ENCODE data around the gene RNF14. TPM values are rescaled to one million over a fixed set of nuclear protein-coding genes. Genes with fewer than 3 reads are reported as not detected.

The RNF14 gene
- total and polyA plus RNA-seq, 2 donors (not counting 1 experiment from before 2014, with no cell fraction given) = 10.5 to 26.6 TPM

- no peak overlapping the region for H2AFZ ChIP-seq (ENCODE audit: insufficient read depth, low read depth, low read length, poor library complexity, severe bottlenecking)
- H3K36me3 ChIP-seq (replicated peaks in 1 of 2; ENCODE audit: control extremely low read depth in 1 of 2, control insufficient read depth in 1 of 2, extremely low read depth in 1 of 2, insufficient read depth in 2 of 2, low read length in 1 of 2) = peaks cover 0 to 2% of the 10 kb centered on the region in 2 experiments
- POLR2A ChIA-PET = no interaction called here
- peaks cover 23% of the 10 kb centered on the region for H3K4me1 Mint-ChIP-seq
- ATAC-seq (ENCODE audit: low read depth) (no peak), DNase-seq (no peak)
- H3K27ac Mint-ChIP-seq = no peak overlapping the region
- H3K79me2 ChIP-seq (ENCODE audit: control insufficient read depth, insufficient read depth, low read length) = no peaks in the 10 kb centered on the region
- H3K4me3 ChIP-seq (ENCODE audit: control extremely low read depth in 1 of 5, extremely low read depth in 1 of 5, insufficient read depth in 1 of 5, low read depth in 2 of 5, low read length in 4 of 5) = no peak overlapping the region
- no peak overlapping the region for H3K27ac ChIP-seq (ENCODE audit: low read length in 2 of 2)
- no peaks in the 10 kb centered on the region for H3K9me3 Mint-ChIP-seq (ENCODE audit: insufficient read depth)
- no peaks in the 10 kb centered on the region for H4K20me1 ChIP-seq (ENCODE audit: control insufficient read depth, insufficient read depth, low read length, poor library complexity, severe bottlenecking)
- no peaks in the 10 kb centered on the region for H3K9me3 ChIP-seq (ENCODE audit: control extremely low read depth in 1 of 3, control insufficient read depth in 2 of 3, insufficient read depth in 1 of 3, low read length in 2 of 3)
- no peak overlapping the region for H3K4me2 ChIP-seq (replicated peaks; ENCODE audit: low read depth, low read length, poor library complexity, severe bottlenecking)
- H3K27me3 ChIP-seq (replicated peaks in 1 of 4; ENCODE audit: control extremely low read depth in 1 of 4, control insufficient read depth in 3 of 4, insufficient read depth in 4 of 4, low read length in 3 of 4) = no peaks in the 10 kb centered on the region
- CTCF ChIA-PET = interaction anchor here (0.6 to 9.9 kb wide), 7 partner anchors 10 to 333 kb away, joined by 3 to 198 read pairs (median 6); partner anchors contain the start of genes PCDH1 and RNF14
- no peaks in the 10 kb centered on the region for H3K27me3 Mint-ChIP-seq
- intact Hi-C loops (cut with micrococcal nuclease) = no loop called here
- H3K9ac ChIP-seq (ENCODE audit: low read length) = no peak overlapping the region
- no peak for TF ChIP-seq EZH2 (IDR thresholded peaks at IDR 0.05; ENCODE audit: borderline replicate concordance, insufficient read depth, low read depth, low read length, poor library complexity, severe bottlenecking)
- TF ChIP-seq CTCF (IDR thresholded peaks at IDR 0.05) = no peak
- no peak overlapping the region for H3K4me3 Mint-ChIP-seq
- 65% methylated on average over 16 of the region's 16 CpGs for WGBS (ENCODE audit: insufficient coverage)
- H3K4me1 ChIP-seq (ENCODE audit: control insufficient read depth in 2 of 2, insufficient read depth in 2 of 2, low read length in 2 of 2) = peaks cover 10 to 25% of the 10 kb centered on the region in 2 donors
These were observed 11.4 kb upstream of the RNF14 start for GRCh38 chr5:141957367-141957996.

GRCh38 chr5:141958113-141958512 is 10.8 kb upstream of the RNF14 start, which contains the start of gene PCDH12:
Gene PCDH12 (minus strand): TSS chr5:141958202. CDS start chr5:141957851, 351 bp downstream.
- no peaks in the 10 kb centered on the region for H3K79me2 ChIP-seq (ENCODE audit: control insufficient read depth, insufficient read depth, low read length)
- H3K27me3 Mint-ChIP-seq = no peaks in the 10 kb centered on the region
- H3K27me3 ChIP-seq (replicated peaks in 1 of 4; ENCODE audit: control extremely low read depth in 1 of 4, control insufficient read depth in 3 of 4, insufficient read depth in 4 of 4, low read length in 3 of 4) = no peaks in the 10 kb centered on the region
- CTCF ChIA-PET = interaction anchor here (1.1 to 9.9 kb wide), 6 partner anchors 11 to 294 kb away, joined by 3 to 198 read pairs (median 7); partner anchors contain the start of genes PCDH1 and RNF14
- intact Hi-C loops (cut with micrococcal nuclease) = no loop called here
- H4K20me1 ChIP-seq (ENCODE audit: control insufficient read depth, insufficient read depth, low read length, poor library complexity, severe bottlenecking) = no peaks in the 10 kb centered on the region
- POLR2A ChIA-PET = no interaction called here
- TF ChIP-seq CTCF (IDR thresholded peaks at IDR 0.05) (no peak), EZH2 (IDR thresholded peaks at IDR 0.05; ENCODE audit: borderline replicate concordance, insufficient read depth, low read depth, low read length, poor library complexity, severe bottlenecking) (no peak)
- H3K27ac ChIP-seq (ENCODE audit: low read length in 2 of 2) = no peak within 1 kb of the TSS
- H3K4me1 Mint-ChIP-seq = peaks cover 23% of the 10 kb centered on the region
- no peak within 1 kb of the TSS for H3K9ac ChIP-seq (ENCODE audit: low read length)
- ATAC-seq (ENCODE audit: low read depth) = no peak
- peaks cover 0 to 2% of the 10 kb centered on the region in 2 experiments for H3K36me3 ChIP-seq (replicated peaks in 1 of 2; ENCODE audit: control extremely low read depth in 1 of 2, control insufficient read depth in 1 of 2, extremely low read depth in 1 of 2, insufficient read depth in 2 of 2, low read length in 1 of 2)
- no peak for DNase-seq
- H3K4me1 ChIP-seq (ENCODE audit: control insufficient read depth in 2 of 2, insufficient read depth in 2 of 2, low read length in 2 of 2) = peaks cover 10 to 25% of the 10 kb centered on the region in 2 donors
- H3K4me2 ChIP-seq (replicated peaks; ENCODE audit: low read depth, low read length, poor library complexity, severe bottlenecking) = no peak within 1 kb of the TSS
- no peaks in the 10 kb centered on the region for H3K9me3 Mint-ChIP-seq (ENCODE audit: insufficient read depth)
- 3% methylated on average over 7 of the region's 7 CpGs for WGBS (ENCODE audit: insufficient coverage)
- H2AFZ ChIP-seq (ENCODE audit: insufficient read depth, low read depth, low read length, poor library complexity, severe bottlenecking) = no peak within 1 kb of the TSS
- H3K27ac Mint-ChIP-seq = no peak within 1 kb of the TSS
- no peaks in the 10 kb centered on the region for H3K9me3 ChIP-seq (ENCODE audit: control extremely low read depth in 1 of 3, control insufficient read depth in 2 of 3, insufficient read depth in 1 of 3, low read length in 2 of 3)
- no peak within 1 kb of the TSS for H3K4me3 Mint-ChIP-seq
- H3K4me3 ChIP-seq (ENCODE audit: control extremely low read depth in 1 of 5, extremely low read depth in 1 of 5, insufficient read depth in 1 of 5, low read depth in 2 of 5, low read length in 4 of 5) = no peak within 1 kb of the TSS

Measured in B cell (primary cell).